H9 (cell line): ENCODE results near the gene CCDC148. TPM values are rescaled to one million over a fixed set of nuclear protein-coding genes. Genes with fewer than 3 reads are reported as not detected.

Source experiments
- DNase-seq: peaks from one replicate; pipeline ENCODE4 v3.0.0-alpha.2; 2017
- H2AFZ ChIP-seq: one replicate; pipeline ENCODE4 v1.6.1; 2013; ENCODE audit warnings: mild to moderate bottlenecking, low read length, control low read depth, moderate library complexity
- H2AK5ac ChIP-seq: 2 replicates; pipeline ENCODE4 v1.6.1; 2013; ENCODE audit warnings: low read length, control low read depth, mixed read lengths; ENCODE audit not compliant: insufficient read length
- H2BK120ac ChIP-seq: one replicate; pipeline ENCODE4 v1.6.1; 2013; ENCODE audit warnings: low read depth, mild to moderate bottlenecking, low read length, control low read depth, inconsistent platforms; ENCODE audit not compliant: poor library complexity, severe bottlenecking
- H2BK12ac ChIP-seq: 2 replicates; pipeline ENCODE4 v1.6.1; 2013; ENCODE audit warnings: low read length, control low read depth, mixed read lengths, low read depth; ENCODE audit not compliant: insufficient read length
- H2BK15ac ChIP-seq: 2 replicates; pipeline ENCODE4 v1.6.1; 2013; ENCODE audit warnings: low read depth, low read length, control low read depth
- H2BK20ac ChIP-seq: one replicate; pipeline ENCODE4 v1.6.1; 2013; ENCODE audit warnings: low read depth, mild to moderate bottlenecking, low read length, control low read depth, inconsistent platforms; ENCODE audit not compliant: poor library complexity, severe bottlenecking
- H2BK5ac ChIP-seq: 2 replicates; pipeline ENCODE4 v1.6.1; 2013; ENCODE audit warnings: low read length, control low read depth, mixed read lengths; ENCODE audit not compliant: insufficient read length
- H3K14ac ChIP-seq: 2 replicates; pipeline ENCODE4 v1.6.1; 2013; ENCODE audit warnings: low read length, control low read depth; ENCODE audit not compliant: insufficient read depth
- H3K18ac ChIP-seq: 2 replicates; pipeline ENCODE4 v1.6.1; 2013; ENCODE audit warnings: low read depth, mild to moderate bottlenecking, mixed read lengths, low read length, control low read depth; ENCODE audit not compliant: insufficient read length
- H3K23ac ChIP-seq: 2 replicates; pipeline ENCODE4 v1.6.1; 2013; ENCODE audit warnings: low read length, control low read depth, mixed read lengths, low read depth; ENCODE audit not compliant: insufficient read length
- H3K23me2 ChIP-seq: 2 replicates; pipeline ENCODE4 v1.6.1; 2013; ENCODE audit warnings: low read depth, mild to moderate bottlenecking, mixed read lengths, low read length, control low read depth; ENCODE audit not compliant: insufficient read length, poor library complexity, severe bottlenecking
- H3K27ac ChIP-seq: 2 replicates; pipeline ENCODE4 v1.5.1; 2013; ENCODE audit warnings: low read length, control low read depth, mixed read lengths, low read depth; ENCODE audit not compliant: insufficient read length
- H3K27me3 ChIP-seq: 2 replicates; pipeline ENCODE4 v1.6.1; 2013; ENCODE audit warnings: low read length, control low read depth, inconsistent platforms; ENCODE audit not compliant: insufficient read depth
- H3K4ac ChIP-seq: 2 replicates; pipeline ENCODE4 v1.6.1; 2013; ENCODE audit warnings: low read depth, mild to moderate bottlenecking, control low read depth, inconsistent platforms, low read length, moderate library complexity
- H3K4me1 ChIP-seq: 2 replicates; pipeline ENCODE4 v1.6.1; 2013; ENCODE audit warnings: low read length, control low read depth, inconsistent platforms; ENCODE audit not compliant: insufficient read depth
- H3K4me2 ChIP-seq: 2 replicates; pipeline ENCODE4 v1.6.1; 2013; ENCODE audit warnings: low read length, control low read depth, mixed read lengths; ENCODE audit not compliant: insufficient read length, insufficient read depth
- H3K56ac ChIP-seq: 2 replicates; pipeline ENCODE4 v1.6.1; 2013; ENCODE audit warnings: low read depth, mild to moderate bottlenecking, mixed read lengths, low read length, control low read depth; ENCODE audit not compliant: insufficient read length
- H3K79me1 ChIP-seq: 2 replicates; pipeline ENCODE4 v1.6.1; 2013; ENCODE audit warnings: low read depth, mild to moderate bottlenecking, moderate library complexity, low read length, control low read depth, inconsistent platforms; ENCODE audit not compliant: insufficient read depth, poor library complexity, severe bottlenecking
- H3K79me2 ChIP-seq: 2 replicates; pipeline ENCODE4 v1.6.1; 2013; ENCODE audit warnings: low read length, control low read depth, inconsistent platforms; ENCODE audit not compliant: insufficient read depth
- H3K9ac ChIP-seq: 2 replicates; pipeline ENCODE4 v1.6.1; 2013; ENCODE audit warnings: low read length, control low read depth, mixed read lengths; ENCODE audit not compliant: insufficient read length; ENCODE audit errors: extremely low read depth
- H3K9me3 ChIP-seq: one replicate; pipeline ENCODE4 v1.6.1; 2013; ENCODE audit warnings: low read depth, low read length, inconsistent platforms; ENCODE audit not compliant: control insufficient read depth
- H3T11ph ChIP-seq: one replicate; pipeline ENCODE4 v1.6.1; 2013; ENCODE audit warnings: mild to moderate bottlenecking, low read length, control low read depth, inconsistent platforms
- H4K20me1 ChIP-seq: one replicate; pipeline ENCODE4 v1.6.1; 2013; ENCODE audit not compliant: control insufficient read depth, insufficient read length, insufficient read depth
- H4K5ac ChIP-seq: 2 replicates; pipeline ENCODE4 v1.6.1; 2013; ENCODE audit warnings: low read depth, mild to moderate bottlenecking, mixed read lengths, low read length, control low read depth; ENCODE audit not compliant: insufficient read length
- H4K8ac ChIP-seq: replicated peaks from 2 replicates; pipeline ENCODE4 v1.6.1; 2013; ENCODE audit warnings: low read length, control low read depth, mixed read lengths, low read depth; ENCODE audit not compliant: insufficient read length
- H4K91ac ChIP-seq: 2 replicates; pipeline ENCODE4 v1.6.1; 2013; ENCODE audit warnings: low read depth, mild to moderate bottlenecking, moderate library complexity, mixed read lengths, low read length, control low read depth; ENCODE audit not compliant: insufficient read length
- H3K27ac Mint-ChIP-seq, 3 experiments: 2 replicates in 2 of 3; 3 replicates in 1 of 3; pipeline ENCODE4 v1.8.0; 2020 to 2021; ENCODE audit warnings: mixed read lengths in 3 of 3, mild to moderate bottlenecking in 1 of 3, moderate library complexity in 1 of 3
- H3K27me3 Mint-ChIP-seq: 2 replicates; pipeline ENCODE4 v1.8.0; 2021; ENCODE audit warnings: low read depth, mild to moderate bottlenecking, moderate library complexity, mixed read lengths
- H3K36me3 Mint-ChIP-seq, 3 experiments: 2 replicates in 2 of 3; 3 replicates in 1 of 3; pipeline ENCODE4 v1.8.0; 2020 to 2021; ENCODE audit warnings: low read depth in 3 of 3, mixed read lengths in 3 of 3; ENCODE audit not compliant: insufficient read depth in 1 of 3
- H3K4me1 Mint-ChIP-seq, 2 experiments: 2 replicates each; pipeline ENCODE4 v1.8.0; 2020; ENCODE audit warnings: mixed read lengths in 2 of 2
- H3K4me3 Mint-ChIP-seq, 2 experiments: 2 replicates in 1 of 2; 3 replicates in 1 of 2; pipeline ENCODE4 v1.8.0; 2020 to 2021; ENCODE audit warnings: mild to moderate bottlenecking in 2 of 2, mixed read lengths in 2 of 2, moderate library complexity in 1 of 2
- H3K9me3 Mint-ChIP-seq, 2 experiments: 2 replicates in 1 of 2; 3 replicates in 1 of 2; pipeline ENCODE4 v1.8.0; 2020; ENCODE audit warnings: mild to moderate bottlenecking in 2 of 2, mixed read lengths in 2 of 2, moderate library complexity in 1 of 2
- WGBS: extraction: QIAGEN DNeasy Blood & Tissue Kit; methylation state at CpG from one replicate; pipeline ENCODE4 v1.1.7; 2013; ENCODE audit warnings: missing lambda C conversion rate, low lambda C conversion rate, mixed read lengths; ENCODE audit not compliant: insufficient read length; ENCODE audit errors: extremely low coverage; 5-methylcytosine and 5-hydroxymethylcytosine counted together
- total RNA-seq: library from RNA; stranded (reverse); gene quantifications from 2 replicates; pipeline ENCODE4 v1.2.1, GENCODE V29; 2021
- TF ChIP-seq, protein P1 (sequence below): fragments of 200-600 bp; sonication (generic); conservative IDR thresholded peaks from 3 replicates; pipeline ENCODE4 v1.8.0; 2021; ENCODE audit warnings: antibody characterized with exemption, mild to moderate bottlenecking

The CCDC148 gene
- total RNA-seq, 1 experiment from 2014 or later, result 1.5 TPM

DNA sequence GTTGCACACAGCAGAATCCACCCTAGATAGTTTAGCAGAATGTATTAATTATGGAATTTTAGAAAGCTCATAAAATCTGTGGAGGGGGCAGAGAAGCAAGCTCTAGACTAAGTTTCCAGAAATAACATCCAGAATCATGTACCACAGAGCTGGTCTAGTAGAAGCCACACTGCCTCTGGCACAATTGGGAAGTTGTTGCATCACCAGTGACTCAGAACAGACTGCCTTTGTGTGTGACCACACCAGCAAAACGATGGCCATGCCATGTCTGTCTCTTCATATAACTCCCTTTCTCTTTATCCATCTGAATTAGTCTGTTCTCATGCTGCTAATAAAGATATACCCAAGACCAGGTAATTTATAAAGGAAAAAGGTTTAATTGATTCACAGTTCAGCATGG, 158.9 kb downstream of the CCDC148 start:
- no peak overlapping the region for H2BK5ac ChIP-seq
- no peak overlapping the region for H3K4me2 ChIP-seq
- H2BK120ac ChIP-seq, result no peak overlapping the region
- no peaks in the 10 kb centered on the region for H3K9me3 ChIP-seq
- H3K79me2 ChIP-seq, result no peaks in the 10 kb centered on the region
- H2BK12ac ChIP-seq, result no peak overlapping the region
- H4K5ac ChIP-seq, result no peak overlapping the region
- H3K23me2 ChIP-seq, result no peaks in the 10 kb centered on the region
- Mint-ChIP-seq H3K27ac (no peak overlapping the region), H3K27me3 (no peaks in the 10 kb centered on the region), H3K36me3 (no peaks in the 10 kb centered on the region), H3K4me3 (no peak overlapping the region), H3K9me3 (no peaks in the 10 kb centered on the region; a peak in 1 of 5 replicates), H3K4me1 (no peaks in the 10 kb centered on the region)
- no peak overlapping the region for H3K4ac ChIP-seq
- no peak overlapping the region for H2BK20ac ChIP-seq
- no peak overlapping the region for H3K14ac ChIP-seq
- no peak for DNase-seq
- H3K56ac ChIP-seq, result no peak overlapping the region
- H4K8ac ChIP-seq, result no peak overlapping the region
- H3K4me1 ChIP-seq, result no peaks in the 10 kb centered on the region
- no peak overlapping the region for H2BK15ac ChIP-seq
- no peak overlapping the region for H2AFZ ChIP-seq
- WGBS, result no CpG with 5 or more reads among the region's 1 CpG
- no peaks in the 10 kb centered on the region for H3K27me3 ChIP-seq
- no peak overlapping the region for H3K9ac ChIP-seq
- H3K79me1 ChIP-seq, result no peaks in the 10 kb centered on the region
- H4K20me1 ChIP-seq, result no peaks in the 10 kb centered on the region
- H2AK5ac ChIP-seq, result no peak overlapping the region
- no peak overlapping the region for H3K27ac ChIP-seq
- no peak overlapping the region for H4K91ac ChIP-seq
- no peak overlapping the region for H3K18ac ChIP-seq
- no peak overlapping the region for H3T11ph ChIP-seq
- no peak overlapping the region for H3K23ac ChIP-seq
- TF ChIP-seq, protein P1, sequence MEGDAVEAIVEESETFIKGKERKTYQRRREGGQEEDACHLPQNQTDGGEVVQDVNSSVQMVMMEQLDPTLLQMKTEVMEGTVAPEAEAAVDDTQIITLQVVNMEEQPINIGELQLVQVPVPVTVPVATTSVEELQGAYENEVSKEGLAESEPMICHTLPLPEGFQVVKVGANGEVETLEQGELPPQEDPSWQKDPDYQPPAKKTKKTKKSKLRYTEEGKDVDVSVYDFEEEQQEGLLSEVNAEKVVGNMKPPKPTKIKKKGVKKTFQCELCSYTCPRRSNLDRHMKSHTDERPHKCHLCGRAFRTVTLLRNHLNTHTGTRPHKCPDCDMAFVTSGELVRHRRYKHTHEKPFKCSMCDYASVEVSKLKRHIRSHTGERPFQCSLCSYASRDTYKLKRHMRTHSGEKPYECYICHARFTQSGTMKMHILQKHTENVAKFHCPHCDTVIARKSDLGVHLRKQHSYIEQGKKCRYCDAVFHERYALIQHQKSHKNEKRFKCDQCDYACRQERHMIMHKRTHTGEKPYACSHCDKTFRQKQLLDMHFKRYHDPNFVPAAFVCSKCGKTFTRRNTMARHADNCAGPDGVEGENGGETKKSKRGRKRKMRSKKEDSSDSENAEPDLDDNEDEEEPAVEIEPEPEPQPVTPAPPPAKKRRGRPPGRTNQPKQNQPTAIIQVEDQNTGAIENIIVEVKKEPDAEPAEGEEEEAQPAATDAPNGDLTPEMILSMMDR, result no peak
